SK-N-MC (cell line): ENCODE data around the gene CMSS1.

ENCODE experiments used
- DNase-seq: peaks from one replicate; pipeline ENCODE4 v3.0.0-alpha.2; 2011; ENCODE audit warnings: low read depth, low spot score
- H3K27ac ChIP-seq: fragments of 200-600 bp; sonication (generic); 2 replicates; pipeline ENCODE4 v1.5.1; 2016; ENCODE audit warnings: mixed run types
- H3K36me3 ChIP-seq: fragments of 200-600 bp; sonication (generic); 2 replicates; pipeline ENCODE4 v1.6.1; 2017; ENCODE audit warnings: antibody characterized with exemption, low read length, mixed read lengths; ENCODE audit not compliant: insufficient read depth
- H3K4me3 ChIP-seq: fragments of 200-600 bp; sonication (generic); 2 replicates; pipeline ENCODE4 v1.5.1; 2016
- H3K9ac ChIP-seq: fragments of 200-600 bp; sonication (generic); 2 replicates; pipeline ENCODE4 v1.8.0; 2017; ENCODE audit warnings: mixed run types, mixed read lengths; ENCODE audit not compliant: insufficient read length
- H3K9me3 ChIP-seq: fragments of 200-600 bp; sonication (generic); 2 replicates; pipeline ENCODE4 v1.6.1; 2017; ENCODE audit warnings: low read depth, mild to moderate bottlenecking, antibody characterized with exemption, low read length, moderate library complexity, mixed read lengths
- EZH2 ChIP-seq: fragments of 200-600 bp; sonication (generic); IDR thresholded peaks from one replicate; pipeline ENCODE4 v1.6.1; 2017; ENCODE audit warnings: antibody characterized with exemption
- FOXP2 ChIP-seq: optimal IDR thresholded peaks from 2 replicates; pipeline ENCODE3; 2011; ENCODE audit warnings: mild to moderate bottlenecking, moderate library complexity; ENCODE audit not compliant: insufficient read depth; ENCODE audit errors: extremely low read length, control extremely low read depth
- POLR2AphosphoS5 ChIP-seq: IDR thresholded peaks from 2 replicates; pipeline ENCODE4 v1.6.1; 2012; ENCODE audit warnings: mild to moderate bottlenecking, low read depth, low read length, borderline replicate concordance

Gene CMSS1

GRCh38 chr3:99878005-99878404, 60.3 kb downstream of the CMSS1 start:
- H3K9me3 ChIP-seq = no peaks in the 10 kb centered on the region
- no peak for TF ChIP-seq EZH2
- H3K27ac ChIP-seq = no peak overlapping the region
- no peak for DNase-seq
- no peaks in the 10 kb centered on the region for H3K36me3 ChIP-seq
- no peak overlapping the region for H3K4me3 ChIP-seq
- H3K9ac ChIP-seq = no peak overlapping the region

GRCh38 chr3:99879275-99879674, 61.6 kb downstream of the CMSS1 start:
- no peak for DNase-seq
- Histone ChIP-seq H3K9me3 (no peaks in the 10 kb centered on the region), H3K27ac (no peak overlapping the region), H3K36me3 (no peaks in the 10 kb centered on the region), H3K4me3 (no peak overlapping the region), H3K9ac (no peak overlapping the region)
- no peak for TF ChIP-seq POLR2AphosphoS5
- TF ChIP-seq EZH2 = no peak

- H3K27ac ChIP-seq = no peak overlapping the region
- no peaks in the 10 kb centered on the region for H3K9me3 ChIP-seq
- no peak for DNase-seq
- H3K9ac ChIP-seq = no peak overlapping the region
- TF ChIP-seq EZH2 (no peak), POLR2AphosphoS5 (no peak), FOXP2 (no peak)
- H3K4me3 ChIP-seq = no peak overlapping the region
- no peaks in the 10 kb centered on the region for H3K36me3 ChIP-seq
Observed at GRCh38 chr3:99881121-99881524, 63.5 kb downstream of the CMSS1 start.

GRCh38 chr3:99882436-99883137, 64.9 kb downstream of the CMSS1 start:
- no peak for DNase-seq
- Histone ChIP-seq H3K36me3 (no peaks in the 10 kb centered on the region), H3K9ac (no peak overlapping the region), H3K9me3 (no peaks in the 10 kb centered on the region), H3K27ac (no peak overlapping the region), H3K4me3 (no peak overlapping the region)
- TF ChIP-seq EZH2 = no peak
- TF ChIP-seq POLR2AphosphoS5 = no peak
- TF ChIP-seq FOXP2 = no peak

GRCh38 chr3:99883138-99883461, 65.4 kb downstream of the CMSS1 start:
- no peak for DNase-seq
- Histone ChIP-seq H3K36me3 (no peaks in the 10 kb centered on the region), H3K9me3 (no peaks in the 10 kb centered on the region), H3K4me3 (no peak overlapping the region), H3K27ac (no peak overlapping the region), H3K9ac (no peak overlapping the region)
- TF ChIP-seq FOXP2 (no peak), EZH2 (no peak), POLR2AphosphoS5 (no peak)

- H3K9me3 ChIP-seq = no peaks in the 10 kb centered on the region
- H3K36me3 ChIP-seq = no peaks in the 10 kb centered on the region
- TF ChIP-seq EZH2 (no peak), POLR2AphosphoS5 (no peak), FOXP2 (no peak)
- no peak overlapping the region for H3K27ac ChIP-seq
- no peak for DNase-seq
- no peak overlapping the region for H3K4me3 ChIP-seq
- H3K9ac ChIP-seq = no peak overlapping the region
Observed at GRCh38 chr3:99883693-99884092, 66.0 kb downstream of the CMSS1 start.

GRCh38 chr3:99884484-99884883, 66.8 kb downstream of the CMSS1 start:
- Histone ChIP-seq H3K4me3 (no peak overlapping the region), H3K27ac (no peak overlapping the region), H3K9ac (no peak overlapping the region), H3K9me3 (no peaks in the 10 kb centered on the region), H3K36me3 (no peaks in the 10 kb centered on the region)
- TF ChIP-seq POLR2AphosphoS5 (no peak), EZH2 (no peak), FOXP2 (no peak)
- no peak for DNase-seq

GRCh38 chr3:99885085-99885484, 67.4 kb downstream of the CMSS1 start:
- no peak for DNase-seq
- no peaks in the 10 kb centered on the region for H3K36me3 ChIP-seq
- TF ChIP-seq FOXP2 (no peak), POLR2AphosphoS5 (no peak), EZH2 (no peak)
- no peak overlapping the region for H3K27ac ChIP-seq
- no peak overlapping the region for H3K9ac ChIP-seq
- H3K4me3 ChIP-seq = no peak overlapping the region
- no peaks in the 10 kb centered on the region for H3K9me3 ChIP-seq

GRCh38 chr3:99885851-99886250, 68.2 kb downstream of the CMSS1 start:
- DNase-seq = no peak
- Histone ChIP-seq H3K9me3 (no peaks in the 10 kb centered on the region), H3K27ac (no peak overlapping the region), H3K36me3 (no peaks in the 10 kb centered on the region), H3K9ac (no peak overlapping the region), H3K4me3 (no peak overlapping the region)
- TF ChIP-seq POLR2AphosphoS5 (no peak), FOXP2 (no peak), EZH2 (no peak)
